NCI-H1105 treated with DMSO at 0.1 percent for 48 hours (cell line): Measurements from ENCODE around the gene GADD45G.

Source experiments
- DNase-seq: peaks from one replicate; lab custom pipeline; 2025; lab: John Stamatoyannopoulos, UW

The GADD45G gene

DNA sequence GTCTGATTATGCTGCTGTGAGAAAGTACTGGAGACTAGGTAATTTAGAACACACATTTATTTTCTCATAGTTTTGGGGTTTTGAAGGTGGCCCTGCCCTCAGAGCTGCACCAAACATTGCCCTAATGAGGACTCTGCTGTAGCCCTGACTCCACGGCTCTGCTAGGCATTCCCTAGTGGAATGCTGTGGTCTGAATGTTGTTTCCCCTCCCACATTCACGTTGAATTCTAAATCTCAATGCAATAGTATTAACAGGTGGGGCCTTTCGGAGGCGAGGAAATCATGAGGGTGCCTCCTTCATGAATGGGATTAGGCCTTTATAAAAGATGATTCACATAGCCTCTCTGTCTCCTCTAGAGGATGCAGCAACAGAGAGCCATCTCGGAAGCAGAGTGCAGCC is 25.7 kb downstream of the GADD45G start:
- no peak for DNase-seq

DNA sequence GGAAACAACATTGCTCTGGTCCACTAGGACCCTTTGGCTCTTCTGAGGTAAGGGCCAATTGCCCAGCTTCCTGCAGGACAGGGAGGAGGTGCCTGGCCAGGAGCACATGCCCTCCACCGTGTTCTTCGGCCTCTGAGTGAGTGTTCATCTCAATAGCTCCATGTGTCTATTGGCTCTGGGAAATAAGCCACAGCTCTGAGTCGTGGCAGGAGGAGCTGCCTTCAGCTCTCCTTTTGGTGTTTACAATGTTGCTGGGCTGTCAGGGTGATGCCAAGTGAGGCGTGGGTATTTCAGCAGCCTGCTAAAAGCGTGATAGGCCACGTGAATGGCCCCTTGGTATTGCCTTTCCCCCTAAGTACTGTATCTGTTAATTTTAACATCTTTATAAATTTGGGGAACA is 26.6 kb downstream of the GADD45G start:
- no peak for DNase-seq

DNA sequence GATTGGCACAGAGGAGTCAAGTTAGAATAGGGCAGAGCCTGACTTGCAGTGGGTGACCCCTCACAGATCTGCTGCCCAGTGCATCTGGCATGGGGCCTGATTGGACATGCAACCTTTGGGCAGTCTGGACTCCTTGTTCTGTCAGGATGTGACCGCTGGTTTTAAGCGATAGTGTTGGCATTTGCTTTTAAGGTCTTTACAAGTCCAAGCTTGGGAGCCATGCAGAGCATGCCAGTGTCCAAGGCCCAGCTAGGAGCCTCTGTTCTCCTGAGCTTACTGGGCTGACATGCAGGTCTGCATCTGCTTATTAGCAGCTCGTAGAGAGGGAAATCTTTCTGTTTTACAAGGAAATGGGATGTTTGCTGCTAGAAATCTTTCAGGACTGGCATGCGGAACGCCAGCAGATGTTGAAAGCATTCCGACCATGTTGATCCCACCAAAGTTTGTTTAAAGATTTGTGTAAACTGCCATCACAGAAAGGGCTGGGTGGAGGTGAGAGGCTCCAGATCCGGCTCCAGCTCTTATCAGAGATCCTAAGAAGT is 27.5 kb downstream of the GADD45G start:
- no peak for DNase-seq

DNA sequence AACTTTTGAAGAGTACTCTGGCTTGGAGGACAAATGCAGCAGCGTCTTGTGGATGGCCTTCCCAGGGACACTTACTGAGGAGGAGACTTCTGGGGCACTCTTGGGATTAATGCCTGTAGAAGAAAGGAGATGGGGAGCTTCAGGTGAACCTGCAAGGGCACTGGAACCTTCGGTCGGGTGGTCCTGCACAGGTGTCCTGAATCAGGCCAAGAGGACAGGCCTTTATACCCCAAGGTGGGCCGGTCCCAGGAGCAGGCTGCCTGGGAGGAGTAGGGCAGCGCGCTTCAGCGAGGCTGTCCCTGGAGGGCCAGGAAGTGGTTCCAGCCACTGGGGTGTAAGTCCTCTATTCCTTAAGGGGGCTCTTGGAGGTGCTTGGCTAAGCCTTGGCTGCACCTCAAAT is 27.9 kb downstream of the GADD45G start:
- no peak for DNase-seq

DNA sequence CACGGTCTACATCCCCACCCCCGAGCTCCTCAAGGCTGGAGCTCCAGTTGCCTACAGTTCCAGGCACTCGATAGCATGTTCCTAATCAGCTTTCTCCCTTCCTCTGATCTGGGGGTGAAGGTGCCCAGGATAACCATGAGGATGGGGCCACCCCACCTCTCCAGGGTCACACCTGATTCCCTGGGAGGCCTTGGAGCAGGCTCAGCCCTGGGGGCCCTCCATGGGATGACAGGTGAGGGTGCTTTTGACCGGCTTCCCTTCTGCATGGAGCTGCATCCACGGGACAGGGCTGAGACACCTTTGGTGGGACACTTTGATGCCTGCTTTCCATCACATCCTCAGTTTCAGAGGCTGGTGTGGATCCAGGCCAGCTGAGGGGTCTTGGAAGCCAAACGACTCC is 28.6 kb downstream of the GADD45G start:
- no peak for DNase-seq

- no peak for DNase-seq
Observed at GRCh38 chr9:89633920-89634319, 29.1 kb downstream of the GADD45G start.

GRCh38 chr9:89634995-89635742 is 30.4 kb downstream of the GADD45G start:
- DNase-seq = peak; percentile 92

DNA sequence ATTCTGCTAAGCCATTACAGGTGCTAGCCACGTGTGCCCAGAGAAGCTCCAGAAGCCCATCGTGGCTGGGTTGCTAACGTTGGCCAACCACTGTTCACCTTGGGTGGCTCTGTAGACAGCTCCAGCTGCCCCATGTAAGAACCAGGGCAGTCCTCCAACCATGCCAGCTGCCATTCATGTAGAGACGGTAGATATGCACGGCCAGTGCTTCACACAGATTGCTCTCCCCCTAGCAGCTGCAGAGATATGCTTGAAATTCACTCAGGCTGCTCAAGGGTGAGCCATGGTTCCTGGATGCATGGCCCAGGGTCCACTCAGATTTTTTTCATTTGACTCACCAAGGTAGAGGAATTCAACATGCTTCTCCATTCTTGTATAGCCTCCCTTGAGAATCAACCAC is 31.0 kb downstream of the GADD45G start:
- DNase-seq = peak; percentile 51

- no peak for DNase-seq
Observed at GRCh38 chr9:89637787-89638186, 33.0 kb downstream of the GADD45G start.

GRCh38 chr9:89638359-89638758 is 33.5 kb downstream of the GADD45G start:
- no peak for DNase-seq

DNA sequence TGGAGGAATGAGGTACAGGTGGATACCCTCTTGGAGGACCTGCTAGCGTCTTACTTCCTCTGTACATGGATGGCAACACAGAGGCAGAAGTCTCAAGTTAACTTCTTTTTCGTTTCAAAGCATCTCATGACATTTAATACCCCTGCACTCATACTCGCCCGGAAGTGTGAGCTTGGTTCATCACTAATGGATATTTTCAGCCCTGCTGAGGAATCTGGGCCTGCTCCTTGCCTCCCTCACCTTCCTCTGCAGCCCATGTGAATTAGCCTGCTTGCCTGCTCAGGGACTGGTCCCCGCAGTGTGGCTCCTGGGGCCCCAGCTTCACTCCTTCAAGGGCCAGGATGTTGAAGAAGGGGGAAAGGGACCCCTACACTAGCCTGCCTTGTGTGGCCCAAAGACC is 34.1 kb downstream of the GADD45G start:
- DNase-seq = no peak

DNA sequence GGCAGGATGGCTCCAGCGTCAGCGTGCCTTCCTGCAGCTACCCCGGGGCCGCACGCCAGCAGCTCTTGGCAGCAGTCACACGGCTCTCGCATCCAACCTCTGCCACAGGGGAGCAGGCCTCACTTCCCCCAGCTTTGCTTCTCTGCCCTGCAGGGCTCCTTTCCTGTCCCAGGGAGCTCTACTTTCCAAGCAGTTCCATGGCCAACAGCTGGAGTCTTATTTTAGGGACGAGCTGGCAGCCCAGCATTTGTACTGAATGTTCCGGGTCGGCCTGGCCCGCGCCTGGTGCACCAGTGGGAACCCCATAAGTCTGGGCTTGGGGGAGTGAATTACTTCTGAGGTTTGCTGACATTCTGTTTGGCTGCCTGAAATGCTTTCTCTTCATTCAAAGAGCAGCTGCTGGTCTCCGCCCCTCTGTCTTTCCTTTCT is 34.6 kb downstream of the GADD45G start:
- DNase-seq = no peak

DNA sequence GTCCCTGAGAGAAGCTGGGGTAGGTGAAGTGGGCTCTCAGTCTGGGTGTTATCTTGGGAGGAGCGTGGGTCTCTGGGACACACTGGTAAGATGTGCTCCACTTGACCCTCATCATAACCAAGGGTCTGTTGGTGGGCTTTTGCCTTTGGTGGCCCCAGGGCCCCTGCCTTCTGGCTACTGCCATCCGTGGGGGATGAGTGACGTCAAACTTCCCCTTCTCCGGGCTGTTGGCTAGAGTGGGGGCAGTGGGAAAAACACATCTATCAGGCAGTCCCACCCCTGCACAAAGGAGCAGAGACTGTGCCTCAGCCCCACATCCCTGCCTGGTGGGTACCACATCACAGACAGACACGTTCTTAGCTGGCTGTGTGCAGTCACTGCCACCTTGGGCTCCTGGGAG is 35.1 kb downstream of the GADD45G start:
- DNase-seq = no peak

DNA sequence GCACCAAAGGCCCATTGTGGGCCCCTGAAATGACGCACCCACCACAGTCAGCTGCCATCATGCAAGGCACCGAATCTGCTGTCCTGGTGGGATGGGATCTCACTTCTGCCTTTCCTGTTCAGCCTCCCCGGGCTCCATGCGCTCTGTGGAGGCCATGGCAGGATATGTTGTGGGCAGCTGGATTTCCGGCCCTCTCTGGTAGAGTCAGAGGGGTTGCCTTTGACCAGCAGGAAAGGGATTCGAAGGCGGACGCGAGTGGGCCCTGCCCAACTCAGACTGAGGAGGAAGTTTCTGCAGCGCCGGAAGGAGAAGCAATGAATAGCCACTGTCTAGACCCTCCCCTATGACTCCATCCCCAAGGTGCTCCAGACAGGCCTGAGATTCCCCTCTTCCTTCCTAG is 35.5 kb downstream of the GADD45G start:
- no peak for DNase-seq

DNA sequence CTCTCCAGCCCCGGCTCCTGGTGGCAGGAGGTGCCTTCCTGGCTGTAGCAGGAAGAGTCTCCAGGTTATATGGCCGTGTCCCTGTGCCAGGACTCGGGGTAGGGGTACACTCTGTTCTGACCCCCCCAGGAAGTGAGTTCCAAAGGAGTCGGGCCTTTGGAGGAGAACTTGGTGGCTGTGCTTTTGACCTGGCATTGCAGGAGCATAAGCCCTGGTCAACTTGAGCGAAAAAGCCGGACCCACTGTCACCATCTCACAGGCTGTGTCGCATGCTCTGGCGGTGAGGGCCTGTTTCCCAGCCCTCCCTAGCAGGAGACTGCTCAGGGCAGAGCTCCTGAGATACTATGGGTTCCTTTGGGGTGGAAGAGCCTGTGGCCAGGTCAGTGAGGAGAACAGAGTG is 36.0 kb downstream of the GADD45G start:
- DNase-seq = no peak

DNA sequence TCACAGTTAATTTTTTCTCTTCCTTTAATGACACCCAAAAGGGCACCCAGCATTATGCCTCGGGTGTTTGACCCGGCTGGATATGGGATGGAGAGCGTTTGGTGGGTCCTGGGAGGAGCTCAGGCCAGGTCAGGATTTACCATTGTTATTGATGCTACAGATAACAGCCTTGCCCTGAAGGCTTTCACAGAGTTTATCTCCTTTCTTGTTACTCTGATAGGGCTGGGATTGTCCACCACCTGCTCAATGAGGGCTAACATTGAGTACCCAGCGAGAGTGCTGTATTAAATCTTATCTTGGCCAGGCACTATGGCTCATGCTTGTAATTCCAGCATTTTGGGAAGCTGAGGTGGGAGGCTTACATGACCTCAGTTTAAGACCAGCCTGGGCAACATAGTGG is 37.2 kb downstream of the GADD45G start:
- DNase-seq = no peak

- DNase-seq = no peak
Observed at GRCh38 chr9:89642789-89643188, 38.0 kb downstream of the GADD45G start.

- no peak for DNase-seq
Observed at GRCh38 chr9:89646189-89646939, 41.6 kb downstream of the GADD45G start.

GRCh38 chr9:89647366-89648128 is 42.7 kb downstream of the GADD45G start:
- DNase-seq = no peak

DNA sequence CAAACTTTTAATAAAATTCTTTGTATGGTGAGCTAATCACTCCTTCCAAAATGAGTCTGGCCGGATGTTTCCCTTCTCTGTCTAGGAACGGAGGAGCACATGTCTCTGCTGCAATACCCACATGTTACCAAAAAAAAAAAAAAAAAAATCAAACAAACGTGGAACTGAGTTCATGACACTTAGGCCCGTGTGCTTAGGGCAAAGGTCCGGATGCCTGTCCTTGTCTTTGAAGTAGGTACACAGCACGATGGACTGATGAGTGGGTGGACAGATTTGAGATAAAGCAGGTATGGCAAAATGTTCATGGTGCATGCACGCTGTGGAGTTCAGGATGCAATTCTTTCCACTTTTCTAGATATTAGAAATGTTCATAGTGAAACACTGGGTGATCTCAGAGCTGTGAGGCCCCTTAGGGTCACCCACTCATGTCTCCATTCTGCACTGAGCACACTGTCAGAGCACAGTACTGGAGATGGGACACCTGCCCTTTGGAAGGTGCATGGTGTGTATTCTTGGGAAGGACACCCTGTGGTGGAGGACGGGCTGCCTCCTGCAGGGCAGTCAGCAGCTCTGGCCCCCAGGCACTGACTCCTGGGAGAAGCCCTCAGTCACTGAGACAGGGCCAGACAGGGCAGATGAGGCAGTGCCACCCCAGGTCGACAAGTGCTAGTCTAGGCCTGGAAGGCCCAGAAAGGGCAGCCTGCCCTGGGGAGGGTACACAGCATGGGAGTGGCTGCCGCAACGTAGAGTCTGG is 43.6 kb downstream of the GADD45G start:
- no peak for DNase-seq

DNA sequence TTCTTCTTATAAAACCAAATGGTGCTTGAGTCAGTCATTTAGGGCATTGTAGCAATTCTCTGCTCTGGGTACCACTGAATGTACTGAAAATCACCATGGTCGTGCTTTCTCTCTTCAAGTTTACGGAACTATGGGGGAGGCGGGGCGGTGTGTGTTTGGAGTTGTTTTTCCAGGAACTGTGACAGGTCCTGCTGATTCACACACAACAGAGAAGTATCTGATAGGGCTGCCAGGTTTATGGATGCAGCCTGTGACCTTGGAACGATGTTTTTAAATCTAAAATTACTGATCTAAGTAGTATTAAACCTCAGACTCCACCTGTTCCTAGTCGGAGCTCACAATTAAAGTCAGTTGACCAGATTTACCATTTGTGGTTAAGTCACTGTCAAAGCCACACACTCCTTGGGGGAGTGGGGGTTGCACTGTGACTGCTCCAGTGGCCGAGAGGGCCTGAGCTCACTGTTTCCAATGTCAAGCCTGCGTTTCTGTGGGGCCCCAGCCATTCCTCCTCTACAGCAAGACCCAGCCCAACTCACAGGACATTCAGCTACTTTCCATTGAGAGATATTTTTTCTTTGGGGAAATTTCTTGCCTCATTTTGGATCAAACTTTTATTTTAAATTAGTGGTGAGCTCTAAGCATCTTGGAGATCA is 44.4 kb downstream of the GADD45G start:
- DNase-seq = no peak
